AG04450 (cell line): ENCODE data around the gene RNF145. TPM values are rescaled to one million over a fixed set of nuclear protein-coding genes. Genes with fewer than 3 reads are reported as not detected.

Experiments
- CTCF ChIA-PET: fragments of 300-600, 350-600 bp; formaldehyde crosslinking; extraction: SDS; loops from one replicate; lab custom pipeline; 2022; ENCODE audit warnings: antibody characterized with exemption, inconsistent platforms; lab: Charles Lee
- POLR2A ChIA-PET: fragments of 350-600 bp; formaldehyde crosslinking; extraction: SDS; loops from one replicate; lab custom pipeline; 2021; ENCODE audit warnings: antibody characterized with exemption, inconsistent platforms; lab: Yijun Ruan, JAX
- DNase-seq: peaks from one replicate; pipeline ENCODE4 v3.0.0-alpha.2; 2011; ENCODE audit warnings: low read depth, low spot score
- H3K27ac ChIP-seq: one replicate; pipeline ENCODE4 v1.5.1; 2012; ENCODE audit warnings: low read depth, low read length, control low read depth
- H3K27me3 ChIP-seq: one replicate; pipeline ENCODE4 v1.6.0; 2012; ENCODE audit warnings: low read length; ENCODE audit not compliant: control insufficient read depth, insufficient read depth
- H3K4me3 ChIP-seq: 2 replicates; pipeline ENCODE4 v1.5.1; 2011; ENCODE audit warnings: mild to moderate bottlenecking, low read depth, low read length, control low read depth
- H3K9me3 ChIP-seq: 2 replicates; pipeline ENCODE4 v1.5.1; 2012; ENCODE audit warnings: low read length; ENCODE audit not compliant: control insufficient read depth, insufficient read depth
- CTCF ChIP-seq: IDR thresholded peaks from 2 replicates; pipeline ENCODE4 v1.5.1; 2011; ENCODE audit warnings: low read depth, low read length, control low read depth, inconsistent platforms
- polyA plus RNA-seq: library from polyadenylated mRNA; depleted of rRNA; stranded (reverse); fragments of >200 nt; gene quantifications from 2 replicates; pipeline ENCODE4 v1.2.3, GENCODE V29; 2011

RNF145 gene
- polyA plus RNA-seq, 1 experiment, result 66.3 TPM

GRCh38 chr5:159187719-159188118 lies 21.6 kb downstream of the RNF145 start:
- H3K27ac ChIP-seq, result peak overlapping the region; percentile 32
- POLR2A ChIA-PET, result no interaction called here
- H3K4me3 ChIP-seq, result no peak overlapping the region
- CTCF ChIA-PET, result no interaction called here
- no peaks in the 10 kb centered on the region for H3K27me3 ChIP-seq
- no peaks in the 10 kb centered on the region for H3K9me3 ChIP-seq
- DNase-seq, result no peak
- TF ChIP-seq CTCF, result no peak

DNA sequence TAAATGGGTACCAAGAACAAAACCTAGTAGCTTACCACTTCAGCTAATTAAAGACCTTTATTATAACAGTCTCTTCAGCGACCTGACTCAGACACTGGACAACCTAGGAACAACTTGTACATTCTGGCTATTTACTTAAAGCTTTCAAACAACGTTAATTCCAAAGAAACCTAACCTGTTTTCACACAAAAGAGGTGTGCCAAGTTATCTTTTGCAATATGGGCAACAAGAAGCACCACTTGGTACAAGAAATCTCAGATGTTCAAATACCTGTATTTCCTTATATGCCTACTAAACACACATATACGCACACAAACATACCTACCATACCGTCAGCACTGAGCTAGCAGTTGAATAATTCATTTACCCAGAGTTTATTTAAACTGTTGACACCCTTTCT lies 23.0 kb downstream of the RNF145 start:
- no peak for TF ChIP-seq CTCF
- Histone ChIP-seq H3K4me3 (no peak overlapping the region), H3K27ac (no peak overlapping the region), H3K9me3 (no peaks in the 10 kb centered on the region), H3K27me3 (no peaks in the 10 kb centered on the region)
- no peak for DNase-seq
- POLR2A ChIA-PET, result no interaction called here
- CTCF ChIA-PET, result interaction anchor here (0.9 to 1.6 kb wide), 3 partner anchors 21 to 30 kb away, joined by 3 to 9 read pairs (median 3); no protein-coding TSS in a partner anchor

DNA sequence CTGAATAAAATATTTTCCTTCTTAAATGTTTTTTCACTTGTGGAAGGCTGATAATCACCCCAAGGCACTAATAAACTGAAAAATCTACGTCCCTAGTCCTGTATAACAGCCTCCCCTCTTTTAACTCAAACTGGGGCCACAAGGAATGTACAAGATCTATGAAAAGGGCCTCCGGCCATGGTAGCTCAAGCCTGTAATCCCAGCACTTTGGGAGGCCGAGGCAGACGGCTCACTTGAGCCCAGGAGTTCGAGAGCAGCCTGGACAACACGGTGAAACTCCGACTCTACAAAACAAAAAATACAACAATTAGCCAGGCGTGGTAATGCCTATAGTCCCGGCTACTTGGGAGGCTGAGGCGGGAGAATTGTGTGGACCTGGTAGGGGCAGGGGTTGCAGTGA lies 23.6 kb downstream of the RNF145 start:
- Histone ChIP-seq H3K9me3 (no peaks in the 10 kb centered on the region), H3K27me3 (no peaks in the 10 kb centered on the region), H3K4me3 (no peak overlapping the region), H3K27ac (peak overlapping the region; percentile 62)
- POLR2A ChIA-PET, result no interaction called here
- DNase-seq, result no peak
- no peak for TF ChIP-seq CTCF
- CTCF ChIA-PET, result interaction anchor here (1.6 kb wide), 1 partner anchor 29 kb away, joined by 9 read pairs; no protein-coding TSS in a partner anchor

DNA sequence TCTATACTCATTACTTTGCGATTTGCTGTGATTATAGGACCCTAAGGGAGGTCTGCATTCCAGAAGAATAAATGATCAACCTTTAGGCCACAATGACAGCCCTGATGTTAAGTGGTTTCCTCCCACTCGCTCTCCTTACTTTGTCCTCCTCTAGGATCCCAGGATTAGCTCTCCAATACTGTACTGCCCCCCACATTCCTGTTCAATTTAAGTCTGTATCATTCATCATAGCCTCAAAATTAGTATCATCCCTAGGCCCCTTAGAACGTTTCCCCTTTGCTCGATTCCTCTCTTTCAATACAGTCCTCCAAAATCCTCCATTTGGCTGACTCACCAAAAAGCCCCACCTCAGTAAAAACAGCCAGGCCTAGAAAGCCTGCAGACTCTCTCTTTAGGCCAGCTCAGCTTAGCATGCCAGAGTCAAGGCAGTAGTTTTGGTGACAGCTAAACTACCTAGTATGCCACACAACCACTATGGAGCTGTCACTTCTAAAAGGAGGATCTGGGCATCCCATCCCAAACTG lies 24.4 kb downstream of the RNF145 start:
- no peak overlapping the region for H3K4me3 ChIP-seq
- POLR2A ChIA-PET, result interaction anchor here (0.6 to 1.2 kb wide), 4 partner anchors 20 to 128 kb away, joined by 3 to 5 read pairs (median 4); no protein-coding TSS in a partner anchor
- H3K27me3 ChIP-seq, result no peaks in the 10 kb centered on the region

More for the DNA sequence above, 24.4 kb downstream of the RNF145 start:
- CTCF ChIA-PET, result interaction anchor here (1.6 kb wide), 1 partner anchor 28 kb away, joined by 9 read pairs; no protein-coding TSS in a partner anchor
- H3K9me3 ChIP-seq, result no peaks in the 10 kb centered on the region
- TF ChIP-seq CTCF, result no peak
- peak; percentile 70 for DNase-seq
- peak overlapping the region; percentile 83 for H3K27ac ChIP-seq
